Mesenchymal stem cell (in vitro differentiated cells and primary cell): ENCODE measurements around the gene SPAAR.
A peak's percentile ranks its signal among the peaks of the same experiment; 100 is the strongest.

Source experiments
- DNase-seq: peaks from one replicate; pipeline ENCODE4 v3.0.0-alpha.2; 2013
- H2AFZ ChIP-seq: one replicate; pipeline ENCODE4 v1.6.1; 2013; ENCODE audit warnings: low read depth, mild to moderate bottlenecking, control low read depth, inconsistent platforms, low read length, moderate library complexity
- H2AK5ac ChIP-seq: 2 replicates; pipeline ENCODE4 v1.6.1; 2013; ENCODE audit warnings: low read length, moderate library complexity, mild to moderate bottlenecking, inconsistent platforms; ENCODE audit not compliant: severe bottlenecking
- H2BK120ac ChIP-seq: one replicate; pipeline ENCODE4 v1.6.1; 2013; ENCODE audit warnings: low read depth, mild to moderate bottlenecking, inconsistent platforms, low read length, moderate library complexity
- H2BK12ac ChIP-seq, 2 experiments: one replicate each; pipeline ENCODE4 v1.6.1; 2013; ENCODE audit warnings: inconsistent platforms in 2 of 2, low read length in 2 of 2, mild to moderate bottlenecking in 2 of 2, moderate library complexity in 2 of 2, control low read depth in 1 of 2
- H2BK15ac ChIP-seq: one replicate; pipeline ENCODE4 v1.6.1; 2013; ENCODE audit warnings: mild to moderate bottlenecking, low read depth, inconsistent platforms; ENCODE audit not compliant: poor library complexity, severe bottlenecking
- H2BK5ac ChIP-seq: 2 replicates; pipeline ENCODE4 v1.6.1; 2013; ENCODE audit warnings: low read depth, mild to moderate bottlenecking, low read length, control low read depth, inconsistent platforms; ENCODE audit not compliant: poor library complexity, severe bottlenecking
- H3K14ac ChIP-seq, 2 experiments: one replicate each; pipeline ENCODE4 v1.6.1; 2013; ENCODE audit warnings: inconsistent platforms in 2 of 2, low read length in 2 of 2, control low read depth in 1 of 2, mild to moderate bottlenecking in 1 of 2, moderate library complexity in 1 of 2
- H3K18ac ChIP-seq, 2 experiments: one replicate each; pipeline ENCODE4 v1.6.1; 2013; ENCODE audit warnings: inconsistent platforms in 2 of 2, low read length in 2 of 2, control low read depth in 1 of 2, low read depth in 1 of 2, mild to moderate bottlenecking in 1 of 2
- H3K23ac ChIP-seq, 2 experiments: one replicate each; pipeline ENCODE4 v1.6.1; 2013; ENCODE audit warnings: inconsistent platforms in 2 of 2, low read length in 2 of 2, mild to moderate bottlenecking in 2 of 2, moderate library complexity in 2 of 2, control low read depth in 1 of 2
- H3K27ac ChIP-seq: 2 replicates; pipeline ENCODE4 v1.5.1; 2013; ENCODE audit warnings: mild to moderate bottlenecking, moderate library complexity, low read length, control low read depth, inconsistent platforms; ENCODE audit not compliant: poor library complexity, severe bottlenecking
- H3K27me3 ChIP-seq, 2 experiments: 2 replicates each; pipeline versions ENCODE4 v1.6.1 to v1.7.0; 2013; ENCODE audit warnings: low read length in 2 of 2, mild to moderate bottlenecking in 2 of 2, moderate library complexity in 2 of 2, control low read depth in 1 of 2, inconsistent platforms in 1 of 2; ENCODE audit not compliant: control insufficient read depth in 1 of 2, insufficient read depth in 1 of 2
- H3K36me3 ChIP-seq, 2 experiments: 2 replicates each; pipeline versions ENCODE4 v1.6.1 to v1.7.0; 2013; ENCODE audit warnings: low read length in 2 of 2, control low read depth in 1 of 2, inconsistent platforms in 1 of 2, low read depth in 1 of 2, mild to moderate bottlenecking in 1 of 2; ENCODE audit not compliant: insufficient read depth in 2 of 2, control insufficient read depth in 1 of 2
- H3K4ac ChIP-seq, 2 experiments: one replicate each; pipeline ENCODE4 v1.6.1; 2013; ENCODE audit warnings: inconsistent platforms in 2 of 2, low read length in 2 of 2, mild to moderate bottlenecking in 2 of 2, moderate library complexity in 2 of 2, control low read depth in 1 of 2, low read depth in 1 of 2
- H3K4me1 ChIP-seq: 2 replicates; pipeline ENCODE4 v1.6.1; 2013; ENCODE audit warnings: low read depth, low read length, control low read depth; ENCODE audit not compliant: control insufficient read depth, insufficient read depth
- H3K4me2 ChIP-seq: 2 replicates; pipeline ENCODE4 v1.6.1; 2013; ENCODE audit warnings: low read length, mild to moderate bottlenecking, inconsistent platforms; ENCODE audit not compliant: poor library complexity, severe bottlenecking
- H3K4me3 ChIP-seq, 2 experiments: 2 replicates each; pipeline versions ENCODE4 v1.5.1 to v1.7.0; 2013; ENCODE audit warnings: low read length in 2 of 2, mild to moderate bottlenecking in 2 of 2, control low read depth in 1 of 2, low read depth in 1 of 2; ENCODE audit not compliant: insufficient read depth in 1 of 2
- H3K79me1 ChIP-seq: replicated peaks from 2 replicates; pipeline ENCODE4 v1.6.1; 2013; ENCODE audit warnings: mild to moderate bottlenecking, control low read depth, low read length, inconsistent platforms; ENCODE audit not compliant: poor library complexity, severe bottlenecking
- H3K9ac ChIP-seq: 2 replicates; pipeline ENCODE4 v1.7.0; 2013; ENCODE audit warnings: mild to moderate bottlenecking, low read length, moderate library complexity
- H3K9me3 ChIP-seq: 2 replicates; pipeline ENCODE4 v1.7.0; 2013; ENCODE audit warnings: mild to moderate bottlenecking, low read length; ENCODE audit not compliant: control insufficient read depth
- H4K8ac ChIP-seq: one replicate; pipeline ENCODE4 v1.6.1; 2013; ENCODE audit warnings: inconsistent platforms, mild to moderate bottlenecking, low read length, moderate library complexity
- H4K91ac ChIP-seq: one replicate; pipeline ENCODE4 v1.6.1; 2013; ENCODE audit warnings: mild to moderate bottlenecking, low read length, inconsistent platforms
- WGBS: methylation state at CpG from one replicate; pipeline ENCODE4 v1.1.7; 2013; ENCODE audit warnings: mixed read lengths; 5-methylcytosine and 5-hydroxymethylcytosine counted together

SPAAR gene

DNA sequence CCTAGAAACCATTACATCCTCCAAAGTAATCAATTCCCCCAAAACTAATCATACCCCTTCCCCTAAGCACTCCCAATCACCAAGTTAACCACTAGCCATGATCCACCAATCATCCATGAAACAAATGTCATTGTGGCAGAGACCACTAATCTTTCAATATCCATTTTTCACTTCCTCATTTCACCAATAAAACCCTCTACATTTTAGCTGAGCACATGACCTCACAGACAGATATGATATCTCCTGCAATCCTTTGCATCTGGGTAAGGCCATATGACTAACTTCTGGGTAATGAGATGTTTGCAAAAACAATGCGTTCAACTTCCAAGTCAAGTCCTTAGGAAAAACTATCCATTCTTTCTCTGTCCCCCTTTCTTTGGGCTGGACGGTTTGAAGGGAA, 27.9 kb downstream of the SPAAR start:
- Histone ChIP-seq H2BK15ac (no peak overlapping the region), H3K27ac (no peak overlapping the region), H2BK5ac (no peak overlapping the region), H2BK120ac (no peak overlapping the region), H3K4ac (no peak overlapping the region), H3K4me1 (peaks cover 5% of the 10 kb centered on the region), H3K4me3 (no peak overlapping the region), H3K4me2 (no peak overlapping the region), H3K18ac (no peak overlapping the region), H2BK12ac (no peak overlapping the region), H3K9ac (no peak overlapping the region), H3K14ac (no peak overlapping the region), H4K91ac (no peak overlapping the region), H3K36me3 (no peaks in the 10 kb centered on the region), H2AK5ac (no peak overlapping the region), H3K23ac (no peak overlapping the region), H3K79me1 (no peaks in the 10 kb centered on the region), H3K27me3 (no peaks in the 10 kb centered on the region), H4K8ac (no peak overlapping the region), H2AFZ (no peak overlapping the region), H3K9me3 (no peaks in the 10 kb centered on the region)
- 29% methylated on average over 2 of the region's 2 CpGs for WGBS
- no peak for DNase-seq

DNA sequence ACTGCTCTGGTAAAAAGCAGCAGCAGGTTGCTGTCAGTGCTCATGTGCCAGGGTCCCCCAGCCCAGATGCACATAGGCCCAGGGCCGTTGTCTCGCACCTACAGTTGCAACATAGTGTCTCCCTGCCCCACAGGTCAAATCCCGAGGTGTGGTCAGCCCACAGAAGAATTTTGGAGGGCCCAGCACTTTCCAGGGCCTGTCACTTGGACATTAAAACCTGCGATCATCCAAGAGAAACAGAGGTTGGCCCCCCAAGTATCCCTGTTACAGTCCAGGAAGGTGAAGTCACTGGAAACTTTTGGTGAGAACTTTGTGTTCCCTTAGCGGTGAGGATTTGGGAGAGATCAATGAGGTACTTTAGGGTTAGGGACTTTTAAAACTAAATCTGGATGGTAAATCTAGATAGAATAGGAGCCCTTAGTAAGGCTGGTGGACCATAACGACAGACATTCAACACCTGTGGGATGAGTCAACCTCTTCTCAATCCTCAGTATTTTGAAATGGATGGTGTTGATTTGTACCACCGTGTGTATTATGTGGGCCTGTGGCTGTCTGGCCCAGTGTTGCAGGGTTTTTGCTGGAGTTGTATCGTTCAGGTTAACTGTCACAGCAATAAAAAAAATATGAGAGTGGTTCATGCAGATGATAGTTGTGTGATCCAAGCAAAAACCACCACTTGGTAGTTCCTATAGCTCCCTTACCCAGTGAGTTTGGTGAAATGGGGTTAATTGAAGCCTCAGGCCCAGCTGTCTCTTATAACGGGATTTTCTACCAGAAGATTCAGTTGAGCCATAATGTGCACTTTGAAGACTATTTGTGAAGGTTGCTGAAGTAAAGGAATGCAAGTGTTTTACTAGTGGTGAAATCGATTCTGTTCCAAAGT, 29.4 kb downstream of the SPAAR start:
- WGBS = 91% methylated on average over 10 of the region's 10 CpGs
- no peaks in the 10 kb centered on the region for H3K79me1 ChIP-seq
- no peak overlapping the region for H3K23ac ChIP-seq
- no peak overlapping the region for H3K4me2 ChIP-seq
- no peak overlapping the region for H3K27ac ChIP-seq
- no peak overlapping the region for H4K8ac ChIP-seq
- no peaks in the 10 kb centered on the region for H3K9me3 ChIP-seq
- H2BK15ac ChIP-seq = no peak overlapping the region
- no peak overlapping the region for H2BK12ac ChIP-seq
- H3K9ac ChIP-seq = no peak overlapping the region
- H2BK120ac ChIP-seq = no peak overlapping the region
- no peak overlapping the region for H4K91ac ChIP-seq
- no peak overlapping the region for H3K14ac ChIP-seq
- no peak overlapping the region for H3K4me3 ChIP-seq
- no peaks in the 10 kb centered on the region for H3K36me3 ChIP-seq
- no peak overlapping the region for H3K4ac ChIP-seq
- H2AFZ ChIP-seq = no peak overlapping the region
- H2BK5ac ChIP-seq = no peak overlapping the region
- H3K18ac ChIP-seq = no peak overlapping the region
- DNase-seq = no peak
- peaks cover 5% of the 10 kb centered on the region for H3K4me1 ChIP-seq
- H3K27me3 ChIP-seq = no peaks in the 10 kb centered on the region
- H2AK5ac ChIP-seq = peak overlapping the region; percentile 77

DNA sequence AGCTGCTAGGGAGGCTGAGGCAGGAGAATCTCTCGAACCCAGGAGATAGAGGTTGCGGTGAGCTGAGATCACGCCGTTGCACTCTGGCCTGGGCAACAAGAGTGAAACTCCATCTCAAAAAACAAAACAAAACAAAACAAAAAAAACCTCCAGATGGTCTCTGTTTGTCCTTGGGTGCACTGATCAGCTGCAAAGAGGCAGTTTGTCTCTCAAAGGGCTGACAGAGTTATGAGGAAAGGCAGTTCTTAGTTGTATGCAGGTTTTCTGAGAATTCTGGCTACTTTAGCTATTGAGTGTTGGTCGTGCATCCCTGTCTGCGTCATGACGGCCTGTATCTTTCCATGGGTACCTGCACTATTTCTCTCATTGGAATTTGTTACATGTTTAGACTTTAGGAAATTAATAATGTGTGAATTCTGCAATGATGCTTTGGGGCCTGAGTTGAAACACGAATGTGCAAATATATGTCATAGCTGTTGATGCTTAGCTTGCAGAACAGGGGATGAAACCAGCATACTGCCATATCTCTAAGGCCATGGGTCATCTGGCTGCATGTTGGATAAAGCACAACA, 30.5 kb downstream of the SPAAR start:
- Histone ChIP-seq H3K9me3 (no peaks in the 10 kb centered on the region), H2BK5ac (no peak overlapping the region), H3K79me1 (no peaks in the 10 kb centered on the region), H4K91ac (no peak overlapping the region), H3K4me1 (peaks cover 5% of the 10 kb centered on the region), H3K14ac (no peak overlapping the region), H3K23ac (no peak overlapping the region), H3K9ac (no peak overlapping the region), H3K4me2 (no peak overlapping the region), H3K27ac (no peak overlapping the region), H3K36me3 (no peaks in the 10 kb centered on the region), H3K18ac (no peak overlapping the region), H4K8ac (no peak overlapping the region), H2BK120ac (no peak overlapping the region), H2AK5ac (no peak overlapping the region), H2BK15ac (no peak overlapping the region), H3K4ac (no peak overlapping the region), H2AFZ (no peak overlapping the region), H3K4me3 (no peak overlapping the region), H3K27me3 (no peaks in the 10 kb centered on the region), H2BK12ac (no peak overlapping the region)
- WGBS = 94% methylated on average over 6 of the region's 8 CpGs
- DNase-seq = no peak

DNA sequence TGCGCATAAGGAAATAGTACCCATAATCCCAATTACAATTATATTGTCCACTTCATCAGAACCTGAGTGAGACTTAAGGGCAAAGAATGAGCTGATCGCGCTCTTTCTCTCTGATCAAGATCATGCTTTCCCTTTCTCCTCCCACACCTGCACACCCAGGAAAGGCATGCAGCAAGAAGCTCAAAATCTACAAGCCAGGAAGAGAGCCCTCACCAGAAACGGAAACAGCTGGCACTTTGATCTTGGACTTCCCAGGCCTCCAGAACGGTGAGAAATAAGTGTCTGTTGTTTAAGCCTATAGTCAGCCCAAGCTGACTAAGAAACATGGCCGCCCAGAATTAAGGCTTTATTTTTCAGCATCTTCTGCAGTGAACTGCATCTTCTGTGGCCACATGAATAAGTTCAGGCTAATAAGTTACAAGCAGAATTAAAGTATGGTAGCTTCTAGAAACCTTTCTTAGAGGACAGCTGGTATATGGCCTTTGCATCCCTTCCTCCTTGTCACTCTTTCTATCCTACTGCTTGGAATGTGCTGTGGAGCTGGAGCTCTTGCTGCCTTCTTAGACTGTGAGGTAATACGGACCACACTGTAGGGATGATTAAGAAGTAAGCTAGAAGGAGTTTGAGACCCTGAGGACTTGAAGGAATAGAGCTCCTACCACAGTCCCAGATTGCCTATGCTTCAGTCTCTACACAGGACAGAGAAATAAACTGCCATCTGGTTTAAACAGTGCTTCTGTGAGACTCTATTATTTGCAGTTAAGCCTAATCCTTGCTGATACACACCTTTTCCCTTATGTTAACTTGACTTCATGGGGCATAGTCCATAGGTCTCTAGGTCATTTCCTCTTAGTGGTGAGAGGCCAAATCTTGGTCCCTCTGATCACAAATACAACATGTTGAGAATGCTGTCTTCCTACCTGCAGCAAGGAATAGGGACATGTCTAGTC, 31.4 kb downstream of the SPAAR start:
- H2AK5ac ChIP-seq = no peak overlapping the region
- H3K9ac ChIP-seq = no peak overlapping the region
- no peak overlapping the region for H3K4ac ChIP-seq
- H2BK12ac ChIP-seq = no peak overlapping the region
- H3K27me3 ChIP-seq = no peaks in the 10 kb centered on the region
- no peak overlapping the region for H3K27ac ChIP-seq
- H4K91ac ChIP-seq = no peak overlapping the region
- WGBS = 70% methylated on average over 7 of the region's 7 CpGs
- H4K8ac ChIP-seq = no peak overlapping the region
- no peak overlapping the region for H2AFZ ChIP-seq
- no peaks in the 10 kb centered on the region for H3K9me3 ChIP-seq
- H3K4me2 ChIP-seq = no peak overlapping the region
- no peak for DNase-seq
- H3K23ac ChIP-seq = no peak overlapping the region
- no peak overlapping the region for H3K4me3 ChIP-seq
- H3K4me1 ChIP-seq = peaks cover 9% of the 10 kb centered on the region
- H3K79me1 ChIP-seq = no peaks in the 10 kb centered on the region
- H3K36me3 ChIP-seq = no peaks in the 10 kb centered on the region
- no peak overlapping the region for H2BK5ac ChIP-seq
- H2BK15ac ChIP-seq = no peak overlapping the region
- no peak overlapping the region for H2BK120ac ChIP-seq
- H3K14ac ChIP-seq = no peak overlapping the region
- H3K18ac ChIP-seq = no peak overlapping the region
